GM19193 (cell line): ENCODE measurements around the gene ANGPTL4.

Experiments
- POLR2A ChIP-seq: IDR thresholded peaks from 4 replicates; pipeline ENCODE4 v1.6.1; 2011; ENCODE audit not compliant: insufficient read depth, insufficient read length; ENCODE audit errors: extremely low read depth

The ANGPTL4 gene

DNA sequence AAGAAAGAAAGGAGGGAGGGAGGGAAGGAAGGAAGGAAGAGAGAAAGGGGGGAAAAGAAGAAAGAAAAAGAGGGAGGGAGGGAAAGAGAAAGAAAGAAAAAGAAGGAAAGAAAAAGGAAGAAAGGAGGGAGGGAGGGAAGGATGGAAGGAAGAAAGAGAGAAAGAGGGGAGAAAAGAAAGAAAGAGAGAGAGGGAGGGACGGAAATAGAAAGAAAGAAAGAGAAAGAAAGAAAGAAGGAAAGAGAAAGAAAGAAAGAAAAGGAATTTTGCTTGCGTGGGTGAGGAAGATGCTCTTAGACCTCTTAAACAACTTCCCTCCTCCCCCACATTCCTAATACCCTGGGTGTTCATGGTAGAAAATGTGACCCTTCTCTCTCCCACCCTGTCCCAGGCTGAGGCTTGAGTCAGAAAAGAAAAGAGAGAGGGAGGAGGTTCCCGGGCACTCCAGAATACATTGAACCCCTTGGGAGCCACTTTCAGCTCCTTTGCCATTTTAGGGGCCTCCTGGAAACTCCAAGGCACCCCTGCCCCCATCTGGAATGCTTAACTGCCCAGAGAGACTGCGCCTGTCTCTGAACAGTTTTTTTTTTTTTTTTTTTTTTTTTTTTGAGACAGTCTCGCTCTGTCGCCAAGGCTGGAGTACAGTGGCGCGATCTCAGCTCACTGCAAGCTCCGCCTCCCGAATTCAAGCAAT is 11.7 kb upstream of the ANGPTL4 start:
- TF ChIP-seq POLR2A, result no peak

DNA sequence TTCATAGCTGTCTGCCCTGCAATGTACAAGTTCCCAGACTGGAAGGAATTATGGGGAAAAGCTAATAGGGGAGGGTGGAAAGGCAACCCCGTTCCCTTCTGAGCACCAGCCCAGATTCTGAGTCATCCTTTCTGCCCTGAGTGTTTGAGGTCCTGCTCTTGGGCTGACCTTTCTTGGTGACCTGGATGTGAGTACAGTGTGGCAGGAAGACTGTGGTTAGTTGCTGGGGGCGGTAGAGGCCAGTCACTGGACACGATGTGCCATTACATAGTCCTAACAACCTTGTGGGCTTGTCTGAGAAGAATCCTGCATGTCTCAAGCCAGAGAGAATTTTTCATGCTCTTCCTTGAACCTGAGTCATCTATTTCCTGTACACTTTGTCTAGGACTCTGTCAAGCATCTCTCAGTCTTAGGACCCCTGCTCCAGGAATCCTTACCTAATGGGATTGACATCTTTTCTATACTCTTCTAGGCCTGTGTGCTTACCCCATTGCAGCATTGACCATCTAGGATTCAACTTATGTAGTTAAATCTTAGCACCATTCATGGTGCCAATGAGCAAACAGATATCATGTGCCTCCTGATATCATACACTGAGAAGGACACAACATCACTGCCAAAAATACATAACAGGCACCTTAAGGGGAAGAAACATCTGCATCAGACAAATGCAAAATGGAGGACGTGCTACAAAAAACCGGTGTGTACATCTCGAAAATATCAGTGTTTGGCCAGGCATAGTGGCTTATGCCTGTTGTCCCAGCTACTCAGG is 8.1 kb upstream of the ANGPTL4 start:
- TF ChIP-seq POLR2A, result no peak

DNA sequence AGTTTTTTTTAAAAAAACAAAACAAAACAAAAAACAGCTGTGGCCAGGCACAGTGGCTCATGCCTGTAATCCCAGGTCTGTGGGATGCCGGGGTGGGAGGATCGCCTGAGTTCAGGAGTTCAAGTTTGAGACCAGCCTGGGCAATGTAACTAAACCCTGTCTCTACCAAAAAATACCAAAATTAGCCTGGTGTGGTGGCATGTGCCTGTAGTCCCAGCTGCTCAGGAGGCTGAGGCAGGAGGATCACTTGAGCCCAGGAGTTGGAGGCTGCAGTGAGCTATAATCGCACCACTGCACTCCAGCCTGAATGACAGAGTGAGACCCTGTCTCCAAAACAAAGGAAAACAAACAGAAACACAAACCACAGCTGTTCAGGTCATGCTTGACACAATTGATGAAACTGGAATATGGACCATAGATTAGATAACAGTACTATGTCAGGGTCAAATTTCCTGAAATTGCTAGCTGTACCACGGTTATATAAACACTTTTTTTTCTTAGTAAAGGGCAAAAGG is 6.9 kb upstream of the ANGPTL4 start:
- TF ChIP-seq POLR2A, result no peak

DNA sequence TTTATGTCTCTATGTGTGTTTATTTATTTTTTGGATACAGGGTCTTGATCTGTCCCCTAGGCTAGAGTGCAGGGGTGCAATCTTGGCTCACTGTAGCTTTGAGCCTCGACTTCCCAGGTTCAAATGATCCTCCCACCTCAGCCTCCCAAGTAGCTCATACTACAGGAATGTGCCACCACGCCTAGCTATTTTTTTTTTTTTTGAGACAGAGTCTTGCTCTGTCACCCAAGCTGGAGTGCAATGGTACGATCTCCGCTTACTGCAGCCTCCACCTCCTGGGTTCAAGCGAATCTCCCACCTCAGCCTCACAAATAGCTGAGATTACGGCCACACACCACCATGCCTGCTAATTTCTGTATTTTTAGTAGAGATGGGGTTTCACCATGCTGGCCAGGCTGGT is 5.0 kb upstream of the ANGPTL4 start:
- no peak for TF ChIP-seq POLR2A

DNA sequence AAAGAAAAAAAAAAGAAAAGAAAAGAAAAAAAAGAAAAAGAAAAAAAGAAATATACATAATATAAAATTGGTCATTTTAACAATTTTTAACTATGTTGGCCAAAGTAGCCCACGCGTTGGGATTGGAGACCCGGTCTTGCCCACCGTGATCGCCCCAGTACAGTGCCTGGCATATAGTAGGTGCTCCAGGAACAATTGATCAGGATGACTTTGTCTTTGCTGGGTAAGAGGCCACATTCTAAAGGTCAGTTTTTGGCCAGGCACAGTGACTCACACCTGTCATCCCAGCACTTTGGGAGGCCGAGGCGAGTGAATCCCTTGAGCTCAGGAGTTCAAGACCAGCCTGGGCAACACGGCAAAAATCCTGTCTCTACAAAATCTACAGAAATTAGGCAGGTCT is 3.8 kb upstream of the ANGPTL4 start:
- no peak for TF ChIP-seq POLR2A

DNA sequence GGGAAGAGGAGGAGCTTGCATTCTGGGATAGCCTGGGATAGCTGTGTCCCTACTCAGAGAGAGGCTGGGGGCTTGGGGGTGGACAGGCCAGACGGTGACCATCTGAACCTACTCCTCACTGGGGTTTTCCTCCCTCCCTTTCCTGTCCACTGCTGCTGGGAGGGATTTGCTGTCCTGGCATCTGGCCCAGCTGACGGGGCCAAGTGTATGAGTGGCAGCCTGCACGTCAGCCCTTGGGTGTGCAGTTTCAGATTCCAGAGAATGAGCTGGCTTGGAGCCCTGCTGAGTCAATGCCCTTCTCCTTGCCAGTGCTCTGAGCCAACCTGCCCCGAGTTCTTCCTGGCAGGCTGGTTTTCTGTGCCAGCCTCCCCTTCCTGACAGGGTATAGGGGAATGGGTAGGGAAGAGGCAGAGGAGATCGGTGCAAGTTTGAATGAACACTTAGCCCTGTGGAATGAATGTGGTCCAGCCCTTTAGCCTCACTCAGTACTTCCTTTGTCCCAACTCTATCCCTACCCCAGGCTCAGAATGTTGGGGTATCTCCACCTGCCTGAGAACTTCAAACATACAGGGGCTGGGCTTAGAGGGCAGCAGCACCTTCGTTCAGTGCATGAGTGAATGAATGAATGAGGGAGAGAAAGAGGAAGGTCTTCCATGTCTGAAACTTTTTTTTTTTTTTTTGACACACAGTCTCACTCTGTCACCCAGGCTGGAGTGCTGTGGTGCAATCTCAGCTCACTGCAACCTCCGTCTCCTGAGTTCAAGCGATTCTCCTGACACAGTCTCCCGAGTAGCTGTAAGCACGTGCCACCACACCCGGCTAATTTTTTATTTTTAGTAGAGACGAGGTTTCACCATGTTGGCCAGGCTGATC is 1.8 kb upstream of the ANGPTL4 start:
- no peak for TF ChIP-seq POLR2A

DNA sequence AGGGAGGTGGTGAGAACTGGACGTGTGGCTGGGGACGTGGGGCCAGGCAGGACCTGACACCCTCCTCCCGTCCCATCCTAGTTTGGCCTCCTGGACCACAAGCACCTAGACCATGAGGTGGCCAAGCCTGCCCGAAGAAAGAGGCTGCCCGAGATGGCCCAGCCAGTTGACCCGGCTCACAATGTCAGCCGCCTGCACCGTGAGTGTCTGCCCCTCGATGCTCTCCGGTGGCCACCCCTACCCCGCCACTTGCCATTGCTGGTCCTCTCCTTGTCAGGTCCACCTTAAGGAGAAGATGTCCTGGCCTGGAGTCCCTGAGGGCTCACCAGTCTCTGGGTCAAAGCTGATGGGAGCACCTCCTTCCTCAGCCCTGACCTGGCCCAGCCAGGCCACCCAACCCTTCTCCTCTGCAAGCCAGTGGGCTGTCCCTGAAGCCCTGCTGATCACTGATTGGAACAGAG is 2.2 kb downstream of the ANGPTL4 start:
- no peak for TF ChIP-seq POLR2A

DNA sequence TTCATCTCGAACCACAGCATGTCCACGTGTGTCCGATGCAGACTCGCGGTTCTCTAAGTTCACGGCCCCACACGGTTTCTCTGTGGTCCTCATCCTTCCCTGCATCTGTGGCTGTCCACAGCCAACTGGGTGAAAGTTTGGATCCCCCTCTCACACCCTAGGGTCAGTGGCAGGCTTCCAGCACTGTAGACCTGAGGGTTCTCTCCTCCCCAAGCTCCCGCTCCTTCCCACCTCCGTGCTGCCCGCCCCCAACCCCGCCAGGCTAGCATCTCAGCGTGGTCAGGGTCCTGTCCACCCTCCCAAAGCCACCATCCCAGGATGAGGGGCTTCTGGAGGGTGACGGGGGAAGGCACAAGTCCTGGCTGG is 3.0 kb downstream of the ANGPTL4 start:
- TF ChIP-seq POLR2A, result no peak

DNA sequence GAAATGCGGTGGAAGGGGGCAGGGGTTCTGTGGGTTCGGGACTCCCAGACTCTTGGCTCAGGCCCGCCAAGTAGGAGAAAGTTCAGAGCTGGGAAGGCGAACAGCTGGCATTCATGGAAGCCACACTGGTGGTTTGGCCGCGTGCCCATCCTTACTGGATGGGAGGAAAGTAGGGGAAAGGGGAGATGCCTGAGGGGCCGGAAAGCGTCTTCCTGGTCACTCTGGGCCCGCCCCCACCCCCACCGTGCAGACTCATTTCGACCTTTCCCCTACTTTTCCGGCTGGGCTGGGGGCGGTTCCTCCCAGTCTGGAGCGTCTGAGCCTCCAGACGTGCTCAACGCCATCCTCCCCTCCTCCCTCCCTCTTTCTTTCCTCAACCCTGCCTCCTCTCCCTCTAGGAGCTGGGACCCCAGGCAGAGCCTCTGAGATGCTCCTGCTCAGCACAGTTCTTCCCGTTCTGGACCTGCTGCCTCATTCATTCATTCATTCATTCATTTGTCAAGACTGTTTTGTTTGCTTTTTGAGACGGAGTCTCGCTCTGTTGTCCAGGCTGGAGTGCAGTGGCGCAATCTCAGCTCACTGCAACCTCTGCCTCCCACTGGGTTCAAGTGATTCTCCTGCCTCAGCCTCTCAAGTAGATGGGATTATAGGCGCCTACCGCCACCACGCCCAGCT is 3.5 kb downstream of the ANGPTL4 start:
- no peak for TF ChIP-seq POLR2A

DNA sequence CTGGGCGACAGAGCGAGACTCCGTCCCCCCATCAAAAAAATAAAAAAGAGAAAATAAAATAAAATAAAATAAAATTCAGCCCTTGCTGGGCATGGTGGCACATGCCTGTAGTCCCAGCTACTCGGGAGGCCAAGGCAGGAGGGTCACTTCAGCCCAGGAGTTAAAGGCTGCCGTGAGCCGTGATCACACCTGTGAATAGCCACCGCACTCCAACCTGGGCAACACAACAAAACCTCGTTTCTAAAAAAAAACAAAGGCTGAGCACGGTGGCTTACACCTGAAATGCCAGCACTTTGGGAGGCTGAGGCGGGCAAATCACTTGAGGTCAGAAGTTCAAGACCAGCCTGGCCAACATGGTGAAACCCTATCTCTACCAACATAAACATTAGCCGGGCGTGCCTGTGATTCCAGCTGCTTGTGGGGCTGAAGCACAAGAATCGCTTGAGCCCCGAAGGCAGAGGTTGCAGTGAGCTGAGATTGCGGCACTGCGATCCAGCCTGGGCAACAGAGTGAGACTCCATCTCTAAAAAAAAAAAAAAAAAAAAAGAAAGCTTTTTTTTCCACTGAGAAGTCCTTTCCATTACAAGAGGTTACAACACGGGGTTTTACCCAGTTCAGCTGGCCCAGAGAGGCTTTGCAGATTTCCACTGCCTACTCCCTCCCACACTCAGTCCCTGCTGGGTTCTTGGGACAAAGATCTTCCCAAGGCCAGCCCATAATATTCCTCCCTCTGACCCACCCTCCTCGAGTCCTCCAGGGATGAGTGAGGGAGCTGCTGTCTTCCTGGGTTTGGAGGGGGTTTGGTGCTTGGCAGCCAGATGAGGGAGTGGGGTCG is 6.4 kb downstream of the ANGPTL4 start:
- TF ChIP-seq POLR2A, result no peak

DNA sequence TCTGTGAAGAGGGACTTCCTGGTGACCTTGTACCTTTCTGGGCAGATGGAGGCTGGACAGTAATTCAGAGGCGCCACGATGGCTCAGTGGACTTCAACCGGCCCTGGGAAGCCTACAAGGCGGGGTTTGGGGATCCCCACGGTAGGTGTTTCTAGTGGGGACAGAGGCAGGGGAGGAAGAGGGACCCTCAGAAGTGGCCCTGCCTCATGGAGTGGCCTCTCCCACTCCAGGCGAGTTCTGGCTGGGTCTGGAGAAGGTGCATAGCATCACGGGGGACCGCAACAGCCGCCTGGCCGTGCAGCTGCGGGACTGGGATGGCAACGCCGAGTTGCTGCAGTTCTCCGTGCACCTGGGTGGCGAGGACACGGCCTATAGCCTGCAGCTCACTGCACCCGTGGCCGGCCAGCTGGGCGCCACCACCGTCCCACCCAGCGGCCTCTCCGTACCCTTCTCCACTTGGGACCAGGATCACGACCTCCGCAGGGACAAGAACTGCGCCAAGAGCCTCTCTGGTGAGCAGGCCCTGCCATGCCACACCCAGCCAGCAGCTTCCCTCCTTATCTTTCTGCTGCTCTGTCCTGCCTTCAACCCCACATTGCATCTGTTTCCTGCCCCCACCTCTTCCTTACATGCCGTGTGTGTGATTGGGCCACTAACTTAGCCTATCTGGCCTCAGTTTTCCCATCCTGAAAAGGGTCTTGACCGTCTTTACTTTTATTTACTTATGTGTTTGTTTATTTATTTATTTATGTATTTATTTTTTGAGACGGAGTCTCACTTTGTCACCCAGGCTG is 7.3 kb downstream of the ANGPTL4 start:
- TF ChIP-seq POLR2A, result no peak

DNA sequence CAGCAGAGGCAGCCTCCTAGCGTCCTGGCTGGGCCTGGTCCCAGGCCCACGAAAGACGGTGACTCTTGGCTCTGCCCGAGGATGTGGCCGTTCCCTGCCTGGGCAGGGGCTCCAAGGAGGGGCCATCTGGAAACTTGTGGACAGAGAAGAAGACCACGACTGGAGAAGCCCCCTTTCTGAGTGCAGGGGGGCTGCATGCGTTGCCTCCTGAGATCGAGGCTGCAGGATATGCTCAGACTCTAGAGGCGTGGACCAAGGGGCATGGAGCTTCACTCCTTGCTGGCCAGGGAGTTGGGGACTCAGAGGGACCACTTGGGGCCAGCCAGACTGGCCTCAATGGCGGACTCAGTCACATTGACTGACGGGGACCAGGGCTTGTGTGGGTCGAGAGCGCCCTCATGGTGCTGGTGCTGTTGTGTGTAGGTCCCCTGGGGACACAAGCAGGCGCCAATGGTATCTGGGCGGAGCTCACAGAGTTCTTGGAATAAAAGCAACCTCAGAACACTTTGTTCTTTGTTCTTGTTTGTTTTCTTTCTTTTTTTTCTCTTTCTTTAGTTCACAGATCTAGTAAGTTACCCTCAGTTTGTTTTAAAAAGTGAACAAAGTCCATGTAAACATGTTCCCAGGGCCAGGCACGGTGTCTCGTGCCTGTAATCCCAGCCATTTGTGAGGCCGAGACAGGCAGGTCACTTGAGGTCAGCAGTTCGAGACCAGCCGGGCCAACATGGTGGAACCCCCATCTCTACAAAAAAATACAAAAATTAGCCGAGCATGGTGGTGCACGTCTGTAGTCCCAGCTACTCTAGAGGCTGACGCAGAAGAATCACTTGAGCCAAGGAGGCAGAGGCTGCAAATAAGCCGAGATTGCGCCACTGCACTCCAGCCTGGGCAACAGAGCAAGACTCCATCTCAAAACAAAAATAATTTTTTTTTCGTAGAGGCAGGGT is 10.2 kb downstream of the ANGPTL4 start:
- TF ChIP-seq POLR2A, result no peak

DNA sequence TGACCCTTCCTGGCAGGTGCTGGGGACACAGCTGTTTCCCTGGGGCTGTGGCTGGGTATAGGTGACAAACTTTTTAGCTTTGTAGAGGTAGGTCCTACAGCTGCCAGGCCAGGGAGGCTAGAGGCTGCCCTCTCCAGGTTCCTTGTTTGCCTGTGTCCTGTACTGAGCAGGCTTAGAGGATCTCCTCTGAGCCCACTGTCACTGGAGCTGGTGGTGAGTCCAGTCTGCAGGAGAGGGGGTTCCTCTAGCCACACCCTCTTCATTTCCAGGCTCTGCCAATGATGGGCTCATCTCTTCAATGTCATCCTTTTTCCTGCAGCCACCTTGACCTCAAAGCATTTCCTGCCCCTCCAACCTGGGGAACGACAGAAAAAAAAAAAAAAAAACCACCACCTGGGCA is 13.6 kb downstream of the ANGPTL4 start:
- TF ChIP-seq POLR2A, result no peak

DNA sequence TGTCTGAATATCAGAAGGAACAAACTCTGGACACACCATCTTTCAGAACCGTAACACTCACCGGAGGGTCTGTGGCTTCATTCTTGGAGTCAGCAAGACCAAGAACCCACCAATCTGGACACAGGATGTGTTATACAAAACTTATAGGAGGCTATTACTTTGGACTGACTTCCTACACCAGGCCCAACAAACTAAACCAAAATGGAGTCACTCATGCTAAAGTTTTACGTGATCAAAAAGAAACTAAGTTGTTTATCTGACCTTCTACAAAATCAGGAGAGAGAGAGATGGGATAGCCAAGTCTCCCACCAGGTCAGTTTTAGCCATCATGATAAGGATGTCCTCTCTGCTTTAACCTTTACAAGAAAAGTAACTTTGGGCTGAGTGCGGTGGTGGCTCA is 23.0 kb downstream of the ANGPTL4 start:
- TF ChIP-seq POLR2A, result no peak
